Transverse colon (tissue), 4 donors: ENCODE results near the gene RPS6KA3. TPM values are rescaled to one million over a fixed set of nuclear protein-coding genes. Genes with fewer than 3 reads are reported as not detected.

Experiments used
- DNase-seq: peaks from one replicate; pipeline ENCODE4 v3.0.0-alpha.2; 2019
- H3K27ac ChIP-seq, 4 donors: fragments of 200-600 bp; sonication (generic); 2 replicates each; pipeline ENCODE4 v1.5.1; 2016 to 2018; ENCODE audit warnings: inconsistent platforms in 4 of 4
- H3K27me3 ChIP-seq: fragments of 200-600 bp; sonication (generic); 2 replicates; pipeline ENCODE4 v1.5.1; 2017; ENCODE audit warnings: inconsistent platforms
- H3K36me3 ChIP-seq, 4 donors: fragments of 200-600 bp; sonication (generic); 2 replicates each; pipeline ENCODE4 v1.5.1; 2017 to 2019; ENCODE audit warnings: inconsistent platforms in 4 of 4
- H3K4me1 ChIP-seq, 4 donors: fragments of 200-600 bp; sonication (generic); 2 replicates each; pipeline ENCODE4 v1.5.1; 2017 to 2020; ENCODE audit warnings: inconsistent platforms in 4 of 4
- H3K4me3 ChIP-seq, 4 donors: fragments of 200-600 bp; sonication (generic); 1 replicate in 1 of 4; 2 replicates in 3 of 4; pipeline versions ENCODE4 v1.5.1 to v1.6.1; 2017 to 2019; ENCODE audit warnings: inconsistent platforms in 4 of 4
- H3K9me3 ChIP-seq, 2 donors: fragments of 200-600 bp; sonication (generic); 2 replicates each; pipeline ENCODE4 v1.5.1; 2017 to 2019; ENCODE audit warnings: inconsistent platforms in 2 of 2
- CTCF ChIP-seq, 5 experiments: fragments of 200-600 bp in 3 of 5; fragments of 450-650 bp in 2 of 5; sonication (generic) in 3 of 5; IDR thresholded peaks; 1 replicate in 2 of 5; 2 replicates in 3 of 5; pipeline ENCODE4 v1.5.1; 2016 to 2017; ENCODE audit warnings: antibody characterized with exemption in 5 of 5, inconsistent platforms in 3 of 5, mild to moderate bottlenecking in 2 of 5, moderate library complexity in 1 of 5
- EP300 ChIP-seq: sonication (generic); formaldehyde crosslinking; IDR thresholded peaks from one replicate; pipeline ENCODE4 v1.6.1; 2017; ENCODE audit warnings: antibody characterized with exemption, low read depth
- POLR2A ChIP-seq: fragments of 450-650 bp; IDR thresholded peaks from one replicate; pipeline ENCODE4 v1.6.1; 2016; ENCODE audit warnings: antibody characterized with exemption, mild to moderate bottlenecking, moderate library complexity
- POLR2AphosphoS5 ChIP-seq, 3 donors: sonication (generic); formaldehyde crosslinking; IDR thresholded peaks; one replicate each; pipeline ENCODE4 v1.6.1; 2016; ENCODE audit warnings: antibody characterized with exemption in 3 of 3
- WGBS, 2 donors: methylation state at CpG; one replicate each; pipeline ENCODE4 v1.1.5; 2018; ENCODE audit warnings: low coverage in 1 of 2; 5-methylcytosine and 5-hydroxymethylcytosine counted together
- in situ Hi-C, 4 donors: fragments of 200-750 bp; cut with MboI; loops; one replicate each; pipeline versions ENCODE4 v1.15.0 to v1.15.1; 2017; ENCODE audit warnings: low sequenced_read_pairs in 3 of 4, low pct_ligation_motif_present in 1 of 4, low pct_unique_long_range_greater_than_20kb in 1 of 4
- intact Hi-C: fragments of 100-400 bp; cut with DNase I; formaldehyde crosslinking; loops from one replicate; pipeline ENCODE4 v1.15.1; 2023; ENCODE audit warnings: low total_unique reads
- total RNA-seq, 4 donors: library from RNA; depleted of rRNA; stranded (reverse); fragments of >200 nt; gene quantifications; one replicate each; pipeline ENCODE4 v1.1.0, GENCODE V29; 2016

Gene RPS6KA3
- total RNA-seq, 4 donors from 2014 or later: 28.7 to 73.0 (median 49.8) TPM

- intact Hi-C loops (no loop called here), in situ Hi-C loops (loop anchor here in 1 of 4 donors (25.0 kb wide), 1 partner anchor 163 kb away; no protein-coding TSS in a partner anchor)
- no peak for DNase-seq
- Histone ChIP-seq H3K9me3 (no peaks in the 10 kb centered on the region), H3K27ac (no peak overlapping the region), H3K36me3 (no peaks in the 10 kb centered on the region), H3K4me3 (no peak overlapping the region), H3K4me1 (no peaks in the 10 kb centered on the region), H3K27me3 (no peaks in the 10 kb centered on the region)
- 50 to 67% methylated on average over 1 of the region's 1 CpG for WGBS, 2 donors
- no peak for TF ChIP-seq EP300
- TF ChIP-seq POLR2A: no peak
- TF ChIP-seq POLR2AphosphoS5 (IDR thresholded peaks at IDR 0.05): no peak
- TF ChIP-seq CTCF (IDR thresholded peaks at IDR 0.05): no peak
These were observed 7.4 kb upstream of the RPS6KA3 start for GRCh38 chrX:20274121-20274520.

- in situ Hi-C loops: loop anchor here in 1 of 4 donors (25.0 kb wide), 1 partner anchor 166 kb away; no protein-coding TSS in a partner anchor
- intact Hi-C loops: no loop called here
- H3K27ac ChIP-seq: no peak overlapping the region
- H3K9me3 ChIP-seq: no peaks in the 10 kb centered on the region
- no peak for DNase-seq
- no peak overlapping the region for H3K4me3 ChIP-seq
- no peaks in the 10 kb centered on the region for H3K36me3 ChIP-seq
- TF ChIP-seq CTCF (IDR thresholded peaks at IDR 0.05): no peak
- no peak for TF ChIP-seq POLR2A
- TF ChIP-seq POLR2AphosphoS5 (IDR thresholded peaks at IDR 0.05): no peak
- no peak for TF ChIP-seq EP300
- H3K4me1 ChIP-seq: no peaks in the 10 kb centered on the region
- no peaks in the 10 kb centered on the region for H3K27me3 ChIP-seq
- 70 to 83% methylated on average over 1 of the region's 1 CpG for WGBS, 2 donors
These were observed 5.0 kb upstream of the RPS6KA3 start for GRCh38 chrX:20271730-20272129.

- intact Hi-C loops (no loop called here), in situ Hi-C loops (loop anchor here in 1 of 4 donors (25.0 kb wide), 1 partner anchor 166 kb away; no protein-coding TSS in a partner anchor)
- no peaks in the 10 kb centered on the region for H3K27me3 ChIP-seq
- no peak for DNase-seq
- no peak overlapping the region for H3K4me3 ChIP-seq
- TF ChIP-seq CTCF (IDR thresholded peaks at IDR 0.05) (no peak), POLR2A (no peak)
- no peaks in the 10 kb centered on the region for H3K9me3 ChIP-seq
- no peaks in the 10 kb centered on the region for H3K4me1 ChIP-seq
- no peak overlapping the region for H3K27ac ChIP-seq
- 43 to 50% methylated on average over 1 of the region's 1 CpG for WGBS, 2 donors
- H3K36me3 ChIP-seq: no peaks in the 10 kb centered on the region
These were observed 4.5 kb upstream of the RPS6KA3 start for GRCh38 chrX:20271186-20271585.

- TF ChIP-seq POLR2AphosphoS5 (IDR thresholded peaks at IDR 0.05): no peak
- no peak for TF ChIP-seq CTCF (IDR thresholded peaks at IDR 0.05)
- TF ChIP-seq POLR2A: no peak
- no peak for TF ChIP-seq EP300
- Histone ChIP-seq H3K4me3 (no peak overlapping the region), H3K36me3 (no peaks in the 10 kb centered on the region), H3K9me3 (no peaks in the 10 kb centered on the region), H3K27ac (no peak overlapping the region), H3K4me1 (no peaks in the 10 kb centered on the region), H3K27me3 (no peaks in the 10 kb centered on the region)
- 80 to 85% methylated on average over 1 of the region's 1 CpG for WGBS, 2 donors
- intact Hi-C loops (no loop called here), in situ Hi-C loops (loop anchor here in 1 of 4 donors (25.0 kb wide), 1 partner anchor 167 kb away; no protein-coding TSS in a partner anchor)
- DNase-seq: no peak
These were observed 3.8 kb upstream of the RPS6KA3 start for GRCh38 chrX:20270562-20270890.
